Right renal pelvis (tissue), 4 donors: Measurements from ENCODE around the gene ZBED1. TPM values are rescaled to one million over a fixed set of nuclear protein-coding genes. Genes with fewer than 3 reads are reported as not detected.
"Not testable (repeated sequence)": the region's sequence is repeated elsewhere in the genome, so short reads cannot be mapped to it uniquely, and the experiment has no call there.

Experiments used
- DNase-seq, 4 donors: peaks; one replicate each; pipeline ENCODE4 v3.0.0-alpha.2; 2013; ENCODE audit warnings: low read depth in 4 of 4, low spot score in 3 of 4, missing footprints in 1 of 4
- polyA plus RNA-seq, 4 donors: library from polyadenylated mRNA; unstranded; fragments of 120-200 nt; gene quantifications; one replicate each; pipeline ENCODE4 v1.2.1, GENCODE V29; 2013; ENCODE audit not compliant: insufficient read length in 4 of 4

The ZBED1 gene
- polyA plus RNA-seq, 4 donors, result 43.9 to 57.3 (median 48.0) TPM

DNA sequence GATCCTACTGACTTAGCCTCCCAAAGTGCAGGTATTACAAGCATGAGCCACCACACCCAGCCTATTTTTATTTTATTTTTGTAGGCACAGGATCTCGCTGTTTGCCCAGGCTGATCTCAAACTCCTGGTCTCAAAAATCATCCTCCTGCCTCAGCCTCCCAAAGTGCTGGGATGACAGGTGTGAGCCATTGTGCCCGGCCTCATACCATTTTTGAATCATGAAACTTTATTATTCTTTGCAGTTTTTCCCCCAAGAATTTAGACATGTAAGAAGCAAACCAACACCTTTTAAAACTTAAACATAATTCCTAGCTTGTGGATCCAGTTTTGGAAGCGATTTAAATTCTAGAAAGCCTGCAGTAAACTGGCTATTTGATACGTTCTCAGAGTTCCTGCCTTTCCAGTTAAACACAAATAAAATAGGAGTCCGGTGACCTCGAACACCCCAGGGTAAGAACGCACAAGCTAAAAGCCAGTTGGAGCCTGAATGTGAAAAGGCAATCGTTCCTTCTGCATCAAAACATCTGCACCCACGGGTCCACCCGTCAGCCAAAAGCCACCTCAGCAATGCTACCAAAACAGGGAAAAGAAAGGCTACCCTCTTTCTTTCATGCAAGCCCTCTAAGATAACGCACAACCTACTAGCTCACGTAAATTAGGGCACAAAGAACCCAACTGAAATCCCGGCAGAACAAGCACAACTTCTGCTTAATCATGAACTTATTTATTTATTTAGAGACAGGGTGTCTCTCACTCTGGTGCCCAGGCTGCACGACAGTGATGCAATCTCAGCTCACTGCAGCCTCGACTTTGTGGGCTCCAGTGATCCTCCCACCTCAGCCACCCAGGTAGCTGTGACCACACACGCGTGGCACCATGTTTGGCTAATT is 39.7 kb downstream of the ZBED1 start:
- not testable (repeated sequence) for DNase-seq

DNA sequence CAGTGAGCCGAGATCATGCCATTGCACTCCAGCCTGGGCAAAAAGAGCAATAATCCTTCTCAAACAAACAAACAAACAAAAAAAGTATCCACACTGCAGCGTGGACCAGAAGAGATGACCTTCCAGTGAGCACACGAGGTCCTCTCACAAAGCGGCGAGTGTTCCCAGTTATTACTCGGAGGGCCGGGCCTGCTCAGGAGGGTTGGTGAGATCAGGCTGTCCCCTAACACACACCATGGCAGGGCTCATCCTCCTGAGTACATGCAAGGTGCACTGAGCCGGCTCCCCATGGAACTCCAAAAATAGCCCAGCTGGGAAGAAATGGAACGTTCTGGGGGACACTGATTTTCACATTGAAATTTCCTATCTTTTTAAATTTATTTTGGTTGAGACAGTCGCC is 40.7 kb downstream of the ZBED1 start:
- DNase-seq, result not testable (repeated sequence)

DNA sequence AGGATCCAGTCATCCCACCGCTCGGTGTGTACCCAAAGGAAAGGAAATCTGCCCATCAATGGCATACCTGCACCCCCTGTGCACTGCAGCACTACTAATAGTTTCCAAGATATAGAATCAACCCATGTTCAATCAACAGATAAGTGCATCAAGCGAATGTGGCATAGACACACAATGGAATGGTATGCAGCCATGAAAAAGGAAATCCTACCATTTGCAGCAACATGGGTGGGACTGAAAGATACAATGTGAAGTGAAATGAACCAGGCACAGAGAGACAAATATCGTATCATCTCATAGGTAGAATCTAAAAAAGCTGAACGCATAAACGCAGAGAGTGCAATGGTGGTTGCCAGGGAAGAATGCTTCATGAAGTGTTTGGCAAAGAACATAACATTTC is 42.5 kb downstream of the ZBED1 start:
- no peak for DNase-seq

DNA sequence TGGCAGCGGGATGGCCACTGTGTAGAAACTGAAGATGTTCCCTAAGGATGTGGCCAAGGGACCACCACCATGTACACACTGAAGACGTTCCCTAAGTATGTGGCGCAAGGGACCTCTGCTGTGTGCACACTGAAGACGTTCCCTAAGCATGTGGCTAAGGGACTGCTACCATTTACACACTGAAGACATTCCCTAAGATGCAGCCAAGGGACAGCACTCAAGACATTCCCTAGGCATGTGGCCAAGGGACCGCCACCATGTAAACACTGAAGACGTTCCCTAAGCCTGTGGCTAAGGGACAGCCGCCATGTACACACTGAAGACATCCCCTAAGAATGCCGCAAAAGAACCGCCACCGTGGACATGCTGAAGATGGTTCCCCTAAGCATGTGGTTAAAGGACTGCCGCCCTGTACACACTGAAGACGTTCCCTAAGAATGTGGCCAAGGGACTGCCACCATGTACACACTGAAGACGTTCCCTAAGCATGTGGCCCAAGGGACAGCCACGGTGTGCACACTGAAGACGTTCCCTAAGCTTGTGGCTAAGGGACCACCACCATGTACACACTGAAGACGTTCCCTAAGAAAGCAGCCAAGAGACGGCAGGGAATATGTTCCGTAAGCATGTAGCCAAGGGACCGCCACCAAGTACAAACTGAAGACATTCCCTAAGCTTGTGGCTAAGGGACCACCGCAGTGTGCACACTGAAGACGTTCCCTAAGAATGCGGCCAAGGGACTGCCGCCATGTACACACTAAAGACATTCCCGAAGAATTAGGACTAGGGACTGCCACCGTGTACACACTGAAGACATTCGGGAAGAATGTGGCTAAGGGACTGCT is 43.3 kb downstream of the ZBED1 start:
- no peak for DNase-seq

DNA sequence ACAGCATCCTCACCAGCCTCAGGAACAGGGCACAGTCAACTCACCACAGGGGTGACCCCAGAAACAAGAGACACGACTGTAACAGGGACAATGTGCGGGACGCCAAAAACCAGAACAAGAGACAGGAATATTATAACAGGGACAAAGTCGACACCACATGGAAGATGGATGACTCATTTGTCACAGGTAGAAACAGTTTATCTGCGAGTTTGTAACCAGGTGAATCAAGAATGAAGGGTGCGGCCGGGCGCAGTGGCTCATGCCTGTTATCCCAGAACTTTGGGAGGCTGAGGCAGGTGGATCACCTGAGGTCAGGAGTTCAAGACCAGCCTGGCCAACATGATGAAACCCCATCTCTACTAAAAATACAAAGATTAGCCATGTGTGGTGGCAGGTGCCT is 44.7 kb downstream of the ZBED1 start:
- DNase-seq, result not testable (repeated sequence)

DNA sequence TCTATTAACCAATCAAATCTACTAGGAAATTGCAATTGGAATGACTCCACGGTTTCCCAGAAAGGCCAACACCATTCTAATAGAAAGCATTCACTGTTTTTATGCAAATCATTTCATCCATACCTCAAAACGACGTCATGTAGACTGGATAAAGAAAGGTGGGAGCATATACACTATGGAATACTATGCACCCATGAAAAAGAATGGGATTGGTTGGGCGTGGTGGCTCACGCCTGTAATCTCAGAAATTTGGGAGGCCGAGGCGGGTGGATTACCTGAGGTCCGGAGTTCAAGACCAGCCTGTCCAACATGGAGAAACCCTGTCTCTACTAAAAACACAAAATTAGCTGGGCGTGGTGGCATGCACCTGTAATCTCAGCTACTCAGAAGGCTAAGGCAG is 46.2 kb downstream of the ZBED1 start:
- DNase-seq, result not testable (repeated sequence)

DNA sequence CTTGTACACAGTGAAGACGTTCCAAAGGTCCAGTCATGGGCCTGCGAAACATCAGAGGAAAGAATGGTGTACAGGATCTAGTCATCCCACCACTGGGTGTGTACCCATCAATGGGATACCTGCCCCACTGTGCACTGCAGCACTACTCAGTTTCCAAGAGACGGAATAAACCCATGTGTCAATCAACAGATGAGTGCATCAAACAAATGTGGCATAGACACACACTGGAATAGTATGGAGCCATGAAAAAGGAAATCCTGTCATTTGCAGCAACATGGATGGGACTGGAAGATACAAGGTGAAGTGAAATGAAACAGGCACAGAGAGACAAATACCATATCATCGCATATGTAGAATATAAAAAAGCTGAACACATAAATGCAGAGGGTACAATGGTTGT is 48.0 kb downstream of the ZBED1 start:
- DNase-seq, result no peak

DNA sequence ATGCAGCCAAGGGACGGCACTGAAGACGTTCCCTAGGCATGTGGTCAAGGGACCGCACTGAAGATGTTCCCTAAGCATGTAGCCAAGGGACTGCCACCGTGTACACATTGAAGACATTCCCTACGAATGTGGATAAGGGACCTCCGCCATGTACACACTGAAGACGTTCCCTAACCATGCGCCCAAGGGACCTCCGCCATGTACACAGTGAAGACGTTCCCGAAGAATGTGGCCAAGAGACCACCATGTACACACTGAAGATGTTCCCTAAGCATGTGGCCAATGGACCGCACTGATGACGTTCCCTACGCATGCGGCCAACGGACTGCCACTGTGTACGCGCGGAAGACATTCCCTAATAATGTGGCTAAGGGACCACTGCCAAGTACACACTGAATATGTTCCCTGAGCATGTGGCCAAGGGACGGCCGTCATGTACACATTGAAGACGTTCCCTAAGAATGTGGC is 48.4 kb downstream of the ZBED1 start:
- DNase-seq, result no peak

DNA sequence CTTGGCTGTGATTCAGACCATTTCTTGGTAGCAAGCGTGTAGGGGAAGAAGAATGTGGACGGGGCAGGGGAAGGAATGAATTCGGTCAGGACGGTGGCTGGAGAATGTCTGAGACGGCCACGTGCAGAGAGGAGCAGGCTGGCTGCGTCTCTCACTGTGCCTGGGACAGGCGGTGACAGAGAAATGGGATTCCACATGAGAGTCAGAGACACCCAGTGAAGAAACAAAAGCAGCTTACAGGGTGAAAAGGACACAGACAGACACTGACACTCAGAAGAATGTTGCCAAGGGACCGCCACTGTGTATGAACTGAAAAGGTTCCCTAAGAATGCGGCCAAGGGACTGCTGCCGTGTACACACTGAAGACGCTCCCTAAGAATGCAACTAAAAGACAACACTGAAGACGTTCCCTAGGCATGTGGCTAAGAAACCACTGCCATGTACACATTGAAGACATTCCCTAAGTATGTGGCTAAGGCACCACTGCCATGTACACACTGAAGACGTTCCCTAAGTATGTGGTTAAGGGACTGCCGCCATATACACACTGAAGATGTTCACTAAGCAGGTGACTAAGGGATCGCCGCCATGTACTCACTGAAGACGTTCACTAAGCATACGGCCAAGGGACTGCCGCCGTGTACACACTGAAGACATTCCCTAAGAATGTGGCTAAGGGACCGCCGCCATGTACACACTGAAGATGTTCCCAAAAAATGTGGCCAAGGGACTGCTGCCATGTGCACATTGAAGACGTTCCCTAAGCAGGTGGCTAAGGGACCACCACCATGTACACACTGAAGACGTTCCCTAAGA is 49.1 kb downstream of the ZBED1 start:
- DNase-seq, result no peak

DNA sequence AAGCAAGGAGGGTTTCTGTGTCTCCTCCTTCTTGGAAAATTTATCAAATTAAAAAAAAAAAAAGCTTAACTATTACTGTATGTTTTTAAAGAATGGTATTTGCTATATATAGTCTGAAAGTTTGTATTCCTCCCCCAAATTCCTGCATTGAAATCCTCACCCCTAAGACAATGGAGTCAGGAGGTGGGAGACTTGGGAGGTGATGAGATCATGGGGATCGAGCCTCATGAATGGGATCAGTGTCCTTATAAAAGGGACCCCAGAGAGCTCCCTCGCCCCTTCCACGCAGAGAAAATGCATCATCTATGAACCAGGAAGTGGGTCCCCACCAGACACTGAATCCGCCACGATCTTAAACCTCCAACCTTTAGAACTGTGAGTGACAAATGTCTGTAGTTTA is 50.1 kb downstream of the ZBED1 start:
- DNase-seq, result no peak

DNA sequence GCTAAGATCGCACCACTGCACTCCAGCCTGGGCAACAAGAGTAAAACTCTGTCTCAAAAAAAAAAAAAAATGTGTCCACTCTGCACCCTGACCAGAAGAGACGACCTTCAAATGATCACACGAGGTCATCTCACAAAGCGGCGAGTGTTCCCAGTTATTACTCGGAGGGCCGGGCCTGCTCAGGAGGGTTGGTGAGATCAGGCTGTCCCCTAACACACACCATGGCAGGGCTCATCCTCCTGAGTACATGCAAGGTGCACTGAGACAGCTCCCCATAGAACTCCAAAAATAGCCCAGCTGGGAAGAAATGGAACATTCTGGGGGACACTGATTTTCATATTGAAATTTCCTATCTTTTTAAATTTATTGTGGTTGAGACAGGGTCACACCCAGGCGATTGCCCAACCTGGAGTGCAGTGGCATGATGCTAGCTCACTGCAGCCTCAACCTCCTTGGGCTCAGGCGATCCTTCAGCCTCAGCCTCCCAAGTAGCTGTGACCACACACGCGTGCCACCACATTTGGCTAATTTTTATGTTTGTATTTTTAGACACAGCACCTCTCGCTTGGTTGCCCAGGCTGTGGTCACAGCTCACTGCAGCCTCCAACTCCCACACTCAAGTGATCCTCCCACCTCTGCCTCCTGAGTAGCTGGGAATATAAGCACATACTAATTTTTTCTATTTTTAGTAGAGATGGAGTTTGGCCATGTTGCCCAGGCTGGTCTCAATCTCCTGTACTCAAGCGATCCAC is 51.5 kb downstream of the ZBED1 start:
- no peak for DNase-seq

DNA sequence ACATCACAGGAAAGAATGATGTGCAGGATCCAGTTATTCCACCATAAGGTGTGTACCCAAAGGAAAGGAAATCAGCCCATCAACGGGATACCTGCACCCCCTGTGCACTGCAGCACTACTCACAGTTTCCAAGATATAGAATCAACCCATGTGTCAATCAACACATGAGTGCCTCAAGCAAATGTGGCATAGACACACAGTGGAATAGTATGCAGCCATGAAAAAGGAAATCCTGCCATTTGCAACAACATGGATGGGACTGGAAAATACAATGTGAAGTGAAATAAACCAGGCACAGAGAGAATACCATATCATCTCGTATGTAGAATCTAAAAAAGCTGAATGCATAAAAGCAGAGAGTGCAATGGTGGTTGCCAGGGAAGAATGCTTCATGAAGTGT is 53.3 kb downstream of the ZBED1 start:
- no peak for DNase-seq

DNA sequence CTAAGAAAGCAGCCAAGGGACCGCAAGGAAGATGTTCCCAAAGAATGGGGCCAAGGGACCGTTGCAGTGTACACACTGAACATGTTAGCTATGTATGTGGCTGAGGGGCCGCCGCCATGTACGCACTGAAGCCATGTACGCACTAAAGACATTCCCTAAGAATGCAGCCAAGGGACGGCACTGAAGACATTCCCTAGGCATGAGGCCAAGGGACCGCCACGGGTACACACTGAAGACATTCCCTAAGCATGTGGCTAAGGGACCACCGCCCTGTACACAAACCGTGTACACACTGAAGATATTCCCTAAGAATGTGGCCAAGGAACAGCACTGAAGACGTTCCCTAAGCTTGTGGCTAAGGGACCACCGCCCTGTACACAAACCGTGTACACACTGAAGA is 54.0 kb downstream of the ZBED1 start:
- no peak for DNase-seq

DNA sequence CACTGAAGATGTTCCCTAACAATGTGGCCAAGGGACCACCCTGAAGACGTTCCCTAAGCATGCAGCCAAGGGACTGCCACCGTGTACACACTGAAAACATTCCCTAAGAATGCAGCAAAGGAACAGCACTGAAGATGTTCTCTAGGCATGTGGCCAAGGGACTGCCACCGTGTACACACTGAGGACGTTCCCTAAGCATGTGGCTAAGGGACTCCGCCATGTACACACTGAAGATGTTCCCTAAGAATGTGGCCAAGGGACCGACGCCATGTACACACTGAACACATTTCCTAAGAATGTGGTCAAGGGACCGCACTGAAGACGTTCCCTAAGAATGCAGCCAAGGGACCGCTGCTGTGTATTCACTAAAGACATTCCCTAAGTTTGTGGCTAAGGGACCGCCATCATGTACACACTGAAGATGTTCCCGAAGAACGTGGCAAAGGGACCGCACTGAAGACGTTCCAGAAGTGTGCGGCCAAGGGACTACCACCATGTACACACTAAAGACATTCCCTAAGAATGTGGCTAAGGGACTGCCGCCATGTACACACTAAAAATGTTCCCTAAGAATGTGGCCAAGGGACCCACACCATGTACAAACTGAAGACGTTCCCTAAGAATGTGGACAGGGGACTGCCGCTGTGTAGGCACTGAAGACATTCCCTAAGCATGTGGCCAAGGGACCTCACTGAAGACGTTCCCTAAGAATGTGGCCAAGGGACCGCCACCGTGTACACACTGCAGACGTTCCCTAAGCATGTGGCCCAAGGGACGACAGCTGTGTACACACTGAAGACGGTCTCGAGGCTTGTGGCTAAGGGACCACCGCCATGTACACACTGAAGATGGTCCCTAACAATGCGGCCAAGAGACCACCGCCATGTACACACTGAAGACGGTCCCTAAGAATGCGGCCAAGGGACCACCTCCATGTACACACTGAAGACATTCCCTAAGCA is 54.8 kb downstream of the ZBED1 start:
- DNase-seq, result no peak

DNA sequence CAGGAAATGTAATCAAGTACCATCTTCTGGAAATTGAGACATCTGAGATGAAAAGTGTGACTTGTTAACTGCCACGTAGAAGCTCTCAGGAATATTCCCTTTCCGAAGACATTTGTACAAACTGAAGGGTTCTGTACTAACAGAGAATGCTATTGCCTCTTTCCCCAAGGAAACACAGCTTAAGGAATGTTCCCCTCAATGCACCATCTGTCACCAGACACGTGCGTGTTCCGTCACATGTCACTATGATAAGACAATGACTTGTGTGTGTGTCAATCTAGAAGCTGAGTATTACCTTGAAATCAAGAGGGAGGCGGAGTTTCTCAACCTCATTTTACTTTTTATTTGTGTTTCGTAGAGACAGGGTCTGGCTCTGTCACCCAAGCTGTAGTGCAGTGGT is 58.1 kb downstream of the ZBED1 start:
- no peak for DNase-seq

DNA sequence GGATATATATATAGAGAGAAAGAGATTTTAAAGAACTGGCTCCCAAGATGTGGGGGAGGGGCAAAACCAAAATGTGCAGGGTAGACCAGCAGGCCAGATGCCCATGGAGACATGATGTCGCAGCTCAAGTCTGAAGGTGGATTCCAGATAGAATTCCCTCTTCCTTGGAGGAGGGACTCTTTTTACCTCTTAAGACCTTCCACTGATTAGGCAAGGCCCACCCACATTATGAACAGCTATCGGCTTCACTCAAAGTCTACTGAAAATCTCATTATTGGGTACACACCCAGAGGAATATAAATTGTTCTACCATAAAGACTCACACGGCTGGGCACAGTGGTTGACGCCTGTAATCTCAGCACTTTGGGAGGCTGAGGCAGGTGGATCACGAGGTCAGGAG is 59.3 kb downstream of the ZBED1 start:
- DNase-seq, result no peak

DNA sequence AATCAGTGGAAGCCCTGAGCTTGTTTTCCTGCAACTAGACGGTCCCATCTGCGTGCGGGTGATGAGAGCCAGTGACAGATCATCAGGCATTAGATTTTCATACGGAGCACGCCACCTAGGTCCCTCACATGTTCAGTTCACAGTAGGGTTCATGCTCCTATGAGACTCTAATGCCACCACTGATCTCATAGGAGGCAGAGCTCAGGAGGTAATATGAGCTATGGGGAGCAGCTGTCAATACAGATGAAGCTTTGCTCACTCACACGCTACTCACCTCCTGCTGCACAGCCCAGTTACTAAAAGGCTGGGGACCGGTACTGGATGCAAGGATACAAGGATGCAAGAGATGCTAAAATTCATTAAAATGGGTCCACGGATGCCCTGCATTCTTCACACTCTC is 61.2 kb downstream of the ZBED1 start:
- DNase-seq, result no peak
